ENCODE measurements around the gene SHISA2. TPM values are rescaled to one million over a fixed set of nuclear protein-coding genes. Genes with fewer than 3 reads are reported as not detected.

Gene SHISA2
- total and polyA plus RNA-seq, 2 of the 8 experiments (the other 6 are each of a cell fraction or from before 2014, with no cell fraction given): 10.2 to 23.8 TPM

DNA sequence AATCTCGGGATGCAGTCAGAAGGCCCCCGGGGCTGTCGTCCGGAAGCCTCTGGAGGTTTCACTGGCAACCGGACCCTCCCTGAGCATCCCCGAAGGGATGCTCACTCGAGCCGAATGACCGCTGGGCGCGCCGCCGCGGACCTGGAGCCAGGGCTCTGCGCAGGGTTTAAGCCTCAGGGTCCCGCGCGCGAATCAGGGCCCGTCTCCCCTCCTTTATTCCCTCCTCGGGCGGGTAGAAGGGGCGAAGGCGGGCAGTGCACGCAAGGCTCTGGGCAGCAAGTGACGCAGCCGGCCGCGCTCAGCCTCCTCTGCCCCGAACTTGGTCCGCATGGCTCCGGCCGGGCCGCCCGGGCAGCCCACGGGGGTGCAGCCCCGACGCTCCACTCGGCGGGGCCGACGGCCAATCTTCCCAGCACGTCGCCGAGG is 572 bp downstream of the SHISA2 start (continued):
- TF ChIP-seq SP4 (IDR thresholded peaks at IDR 0.05; ENCODE audit: low read length): no peak
- TF ChIP-seq GABPA (IDR thresholded peaks at IDR 0.05; ENCODE audit: borderline replicate concordance, insufficient read depth, low read length): no peak
- TF ChIP-seq FOSL1 (IDR thresholded peaks at IDR 0.05; ENCODE audit: insufficient read depth, low read depth, low read length): no peak
- TF ChIP-seq BRCA1 (IDR thresholded peaks at IDR 0.05; ENCODE audit: low read depth, low read length): no peak
- peak; percentile 81 for TF ChIP-seq EZH2 (IDR thresholded peaks at IDR 0.05; ENCODE audit: low read depth, low read length, severe bottlenecking)
- TF ChIP-seq, protein P1, sequence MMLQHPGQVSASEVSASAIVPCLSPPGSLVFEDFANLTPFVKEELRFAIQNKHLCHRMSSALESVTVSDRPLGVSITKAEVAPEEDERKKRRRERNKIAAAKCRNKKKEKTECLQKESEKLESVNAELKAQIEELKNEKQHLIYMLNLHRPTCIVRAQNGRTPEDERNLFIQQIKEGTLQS (IDR thresholded peaks at IDR 0.05; ENCODE audit: insufficient read depth, low read depth, low read length): no peak
- TF ChIP-seq, protein P2, sequence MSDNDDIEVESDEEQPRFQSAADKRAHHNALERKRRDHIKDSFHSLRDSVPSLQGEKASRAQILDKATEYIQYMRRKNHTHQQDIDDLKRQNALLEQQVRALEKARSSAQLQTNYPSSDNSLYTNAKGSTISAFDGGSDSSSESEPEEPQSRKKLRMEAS (IDR thresholded peaks at IDR 0.05): peak; percentile 42; the same call in 1 of the 2 replicates
- TF ChIP-seq, protein P3, sequence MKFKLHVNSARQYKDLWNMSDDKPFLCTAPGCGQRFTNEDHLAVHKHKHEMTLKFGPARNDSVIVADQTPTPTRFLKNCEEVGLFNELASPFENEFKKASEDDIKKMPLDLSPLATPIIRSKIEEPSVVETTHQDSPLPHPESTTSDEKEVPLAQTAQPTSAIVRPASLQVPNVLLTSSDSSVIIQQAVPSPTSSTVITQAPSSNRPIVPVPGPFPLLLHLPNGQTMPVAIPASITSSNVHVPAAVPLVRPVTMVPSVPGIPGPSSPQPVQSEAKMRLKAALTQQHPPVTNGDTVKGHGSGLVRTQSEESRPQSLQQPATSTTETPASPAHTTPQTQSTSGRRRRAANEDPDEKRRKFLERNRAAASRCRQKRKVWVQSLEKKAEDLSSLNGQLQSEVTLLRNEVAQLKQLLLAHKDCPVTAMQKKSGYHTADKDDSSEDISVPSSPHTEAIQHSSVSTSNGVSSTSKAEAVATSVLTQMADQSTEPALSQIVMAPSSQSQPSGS (IDR thresholded peaks at IDR 0.05; ENCODE audit: low read length): no peak
- TF ChIP-seq KDM4A (IDR thresholded peaks at IDR 0.05; ENCODE audit: low read depth, low read length, severe bottlenecking): peak; percentile 53
- TF ChIP-seq TCF12 (IDR thresholded peaks at IDR 0.05; ENCODE audit: low read depth, low read length): no peak
- TF ChIP-seq, protein P4, sequence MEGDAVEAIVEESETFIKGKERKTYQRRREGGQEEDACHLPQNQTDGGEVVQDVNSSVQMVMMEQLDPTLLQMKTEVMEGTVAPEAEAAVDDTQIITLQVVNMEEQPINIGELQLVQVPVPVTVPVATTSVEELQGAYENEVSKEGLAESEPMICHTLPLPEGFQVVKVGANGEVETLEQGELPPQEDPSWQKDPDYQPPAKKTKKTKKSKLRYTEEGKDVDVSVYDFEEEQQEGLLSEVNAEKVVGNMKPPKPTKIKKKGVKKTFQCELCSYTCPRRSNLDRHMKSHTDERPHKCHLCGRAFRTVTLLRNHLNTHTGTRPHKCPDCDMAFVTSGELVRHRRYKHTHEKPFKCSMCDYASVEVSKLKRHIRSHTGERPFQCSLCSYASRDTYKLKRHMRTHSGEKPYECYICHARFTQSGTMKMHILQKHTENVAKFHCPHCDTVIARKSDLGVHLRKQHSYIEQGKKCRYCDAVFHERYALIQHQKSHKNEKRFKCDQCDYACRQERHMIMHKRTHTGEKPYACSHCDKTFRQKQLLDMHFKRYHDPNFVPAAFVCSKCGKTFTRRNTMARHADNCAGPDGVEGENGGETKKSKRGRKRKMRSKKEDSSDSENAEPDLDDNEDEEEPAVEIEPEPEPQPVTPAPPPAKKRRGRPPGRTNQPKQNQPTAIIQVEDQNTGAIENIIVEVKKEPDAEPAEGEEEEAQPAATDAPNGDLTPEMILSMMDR (IDR thresholded peaks at IDR 0.05; ENCODE audit: control extremely low read depth in 1 of 3, insufficient read depth in 1 of 3, low read depth in 1 of 3, low read length in 3 of 3): no peak
- TF ChIP-seq GTF2F1 (IDR thresholded peaks at IDR 0.05; ENCODE audit: borderline replicate concordance, low read depth, low read length): no peak
- no peak for TF ChIP-seq CREB1 (IDR thresholded peaks at IDR 0.05)
- TF ChIP-seq SIN3A (conservative IDR thresholded peaks at IDR 0.05 in 1 of 2, IDR thresholded peaks at IDR 0.05 in 1 of 2; ENCODE audit: low read depth in 1 of 2, low read length in 2 of 2): no peak
- TF ChIP-seq SIX5 (IDR thresholded peaks at IDR 0.05; ENCODE audit: low read depth, low read length): no peak
- no peak for TF ChIP-seq SP1 (IDR thresholded peaks at IDR 0.05; ENCODE audit: low read depth, low read length)
- TF ChIP-seq JUND (IDR thresholded peaks at IDR 0.05; ENCODE audit: low read length): no peak
- no peak for TF ChIP-seq CHD1 (IDR thresholded peaks at IDR 0.05; ENCODE audit: low read depth, low read length)
- no peak for TF ChIP-seq MAFK (IDR thresholded peaks at IDR 0.05; ENCODE audit: low read depth, low read length)
- TF ChIP-seq POU5F1 (IDR thresholded peaks at IDR 0.05; ENCODE audit: low read depth, low read length): no peak
- TF ChIP-seq POLR2A (IDR thresholded peaks at IDR 0.05; ENCODE audit: control extremely low read depth in 1 of 2, low read depth in 2 of 2, low read length in 2 of 2): no peak
- 0 out of 2 replicates have a peak, but pooled peaks have one; percentile 49 for TF ChIP-seq RBBP5 (IDR thresholded peaks at IDR 0.05; ENCODE audit: borderline replicate concordance, low read depth, low read length)
